Activated T-cell treated with anti-CD3 and anti-CD28 coated beads for 4 hours (primary cell): ENCODE data around the gene ERGIC1.

Experiments
- DNase-seq: peaks from one replicate; pipeline ENCODE4 v3.0.0-alpha.2; 2020

ERGIC1 gene

GRCh38 chr5:172994405-172994804 lies 160.4 kb downstream of the ERGIC1 start:
- no peak for DNase-seq

GRCh38 chr5:172999372-172999973 lies 165.4 kb downstream of the ERGIC1 start:
- no peak for DNase-seq

- DNase-seq: no peak
Measured at GRCh38 chr5:172999974-173000373, 165.9 kb downstream of the ERGIC1 start.

- no peak for DNase-seq
Measured at GRCh38 chr5:173001229-173001841, 167.3 kb downstream of the ERGIC1 start.
